ENCODE measurements around the gene MACROD2.

Gene MACROD2

DNA sequence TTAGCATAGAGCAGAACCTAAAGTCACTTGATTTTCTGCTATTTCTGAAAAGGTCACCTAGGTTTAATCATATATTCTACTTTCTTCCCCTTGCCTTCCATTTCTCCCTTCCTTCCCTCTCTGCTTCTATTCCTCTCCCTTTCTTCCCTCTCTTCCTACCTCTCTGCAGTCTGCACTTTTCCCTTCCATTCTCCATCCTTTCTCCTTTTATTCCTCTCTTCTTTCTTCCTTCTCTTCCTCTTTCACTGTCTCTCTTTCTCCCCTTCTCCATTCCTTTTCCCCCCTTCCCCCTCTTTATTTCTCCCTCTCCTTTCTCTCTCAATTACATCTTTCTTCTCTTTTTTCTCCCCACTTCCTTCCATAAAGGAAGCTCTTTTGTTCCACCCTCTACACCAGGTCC is 1391.9 kb downstream of the MACROD2 start:
- DNase-seq: no peak

GRCh38 chr20:15395457-15395856 is 1400.1 kb downstream of the MACROD2 start:
- no peak for DNase-seq

- no peak for DNase-seq
These were observed 1400.7 kb downstream of the MACROD2 start for GRCh38 chr20:15396026-15396425.

GRCh38 chr20:15396900-15397299 is 1401.6 kb downstream of the MACROD2 start:
- peak; percentile 42 for DNase-seq

- no peak for DNase-seq
These were observed 1404.5 kb downstream of the MACROD2 start for GRCh38 chr20:15399781-15400180.

DNA sequence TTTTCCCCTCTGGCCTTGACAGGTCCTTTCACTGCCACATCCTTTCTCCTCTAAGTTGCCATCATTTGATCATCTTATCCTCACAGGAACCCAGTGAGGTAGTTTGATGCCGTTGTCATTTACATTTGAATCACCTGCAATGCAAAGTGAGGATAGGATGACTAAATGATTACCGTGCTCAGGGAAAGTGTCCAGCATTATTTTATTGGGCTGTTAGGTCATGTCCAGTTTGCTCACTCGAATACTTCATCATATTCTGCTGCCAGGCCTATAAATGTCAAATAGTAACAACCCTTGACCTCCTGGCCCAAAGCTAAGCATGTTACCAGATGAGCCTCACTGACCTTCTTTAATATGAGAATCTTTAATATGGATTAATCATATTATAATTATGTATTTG is 1410.8 kb downstream of the MACROD2 start:
- DNase-seq: no peak

DNA sequence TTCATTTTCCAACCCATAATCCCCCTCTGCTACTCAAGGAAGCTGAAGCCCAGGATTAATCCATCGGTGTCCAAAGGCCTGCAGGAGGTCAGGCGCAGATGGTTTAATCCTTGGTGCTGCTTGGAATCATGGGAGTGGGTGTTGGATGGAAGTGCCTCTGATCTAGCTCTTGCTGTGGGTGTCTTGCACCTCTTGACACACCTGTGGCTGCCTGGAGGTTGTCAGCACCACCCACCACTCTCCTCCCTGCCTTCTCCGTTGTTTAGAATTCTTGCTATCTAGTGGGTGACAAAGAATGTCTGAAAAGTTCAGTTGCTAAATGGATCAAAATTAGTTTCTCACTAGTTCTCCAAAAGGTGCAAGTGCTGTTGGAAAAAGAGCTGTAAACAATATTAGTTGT is 1416.5 kb downstream of the MACROD2 start:
- DNase-seq: no peak

GRCh38 chr20:15415908-15416307 is 1420.6 kb downstream of the MACROD2 start:
- no peak for DNase-seq

GRCh38 chr20:15419856-15420255 is 1424.5 kb downstream of the MACROD2 start:
- no peak for DNase-seq

GRCh38 chr20:15422966-15423365 is 1427.7 kb downstream of the MACROD2 start:
- DNase-seq: no peak

DNA sequence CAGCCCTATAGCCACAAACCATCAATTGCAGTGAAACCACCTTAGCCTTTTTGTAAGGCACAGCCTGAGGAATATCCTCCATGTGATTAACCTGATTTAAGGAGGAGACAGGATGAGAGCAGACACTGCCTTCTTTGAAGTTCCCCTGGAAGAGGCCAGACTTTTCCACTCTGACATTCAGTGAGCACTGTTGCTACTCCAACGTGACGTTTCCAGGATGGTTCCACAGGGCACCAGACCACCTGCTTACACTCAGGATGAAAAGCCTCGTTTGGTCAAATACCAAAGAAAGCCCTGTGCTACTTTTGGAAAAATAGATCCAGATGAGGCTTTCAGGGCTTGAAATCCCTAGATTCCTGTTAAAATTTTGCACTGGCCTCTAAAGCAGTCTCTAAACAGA is 1444.2 kb downstream of the MACROD2 start:
- DNase-seq: no peak

GRCh38 chr20:15440049-15440820 is 1444.9 kb downstream of the MACROD2 start:
- DNase-seq: no peak

DNA sequence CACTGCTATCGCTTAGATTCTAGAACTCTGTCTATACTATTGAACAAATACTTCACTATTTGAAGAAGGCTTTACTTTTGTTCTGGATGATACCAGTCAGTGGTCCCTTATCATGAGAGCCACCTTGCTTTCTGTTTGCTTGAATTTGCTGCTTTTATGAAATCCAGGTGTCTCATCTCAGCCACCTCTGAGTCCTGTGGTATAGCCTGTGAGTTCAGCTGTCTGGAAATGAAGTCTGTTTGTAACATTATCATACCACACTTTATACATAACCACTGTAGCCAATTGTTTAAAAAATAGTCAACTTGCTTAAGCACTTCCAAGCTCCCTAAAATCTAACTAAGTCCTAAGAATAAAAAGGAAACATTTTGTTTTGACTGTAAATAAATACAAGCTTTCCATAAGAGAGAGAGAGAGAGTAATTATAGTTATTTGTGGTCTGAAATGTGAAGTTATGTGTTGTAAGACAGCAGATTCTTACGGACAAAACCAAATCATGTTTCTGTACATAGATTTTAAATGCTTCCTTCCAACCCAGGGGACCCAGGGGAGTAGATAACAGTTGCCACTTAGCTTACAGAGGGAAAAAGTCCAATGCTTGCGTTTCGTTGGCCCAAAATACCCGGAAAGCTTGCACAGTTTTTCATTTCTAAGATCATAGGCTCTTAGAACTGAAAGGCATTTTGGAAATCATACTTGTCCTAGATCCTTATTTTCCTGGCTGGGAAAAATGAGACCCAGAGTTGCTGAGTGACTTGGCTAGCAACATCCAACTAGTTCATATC is 1449.9 kb downstream of the MACROD2 start:
- no peak for DNase-seq

- DNase-seq: no peak
These were observed 1451.1 kb downstream of the MACROD2 start for GRCh38 chr20:15446373-15446772.

- no peak for DNase-seq
These were observed 1452.2 kb downstream of the MACROD2 start for GRCh38 chr20:15447549-15447948.

- DNase-seq: no peak
These were observed 1453.7 kb downstream of the MACROD2 start for GRCh38 chr20:15449061-15449460.

DNA sequence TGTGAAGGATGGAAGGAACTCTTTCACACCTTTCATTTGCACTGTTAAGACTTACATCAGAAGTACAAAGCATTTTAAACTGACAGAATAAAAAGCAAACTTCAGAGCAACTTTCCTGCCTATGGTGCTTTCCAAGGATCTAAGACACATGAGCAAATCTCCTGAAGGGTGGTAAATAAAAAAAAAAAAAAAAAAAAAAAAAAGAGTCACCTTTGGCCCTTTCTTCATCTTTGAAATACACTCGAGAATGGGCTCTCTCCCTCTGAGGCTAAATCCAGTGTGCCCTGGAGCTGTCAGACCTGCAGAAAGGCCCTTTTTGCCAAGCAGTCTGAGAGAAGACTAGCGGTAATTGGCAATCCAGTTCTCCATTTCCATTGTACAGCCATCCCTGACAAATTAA is 1455.9 kb downstream of the MACROD2 start:
- DNase-seq: no peak

- no peak for DNase-seq
These were observed 1460.0 kb downstream of the MACROD2 start for GRCh38 chr20:15455279-15455678.

DNA sequence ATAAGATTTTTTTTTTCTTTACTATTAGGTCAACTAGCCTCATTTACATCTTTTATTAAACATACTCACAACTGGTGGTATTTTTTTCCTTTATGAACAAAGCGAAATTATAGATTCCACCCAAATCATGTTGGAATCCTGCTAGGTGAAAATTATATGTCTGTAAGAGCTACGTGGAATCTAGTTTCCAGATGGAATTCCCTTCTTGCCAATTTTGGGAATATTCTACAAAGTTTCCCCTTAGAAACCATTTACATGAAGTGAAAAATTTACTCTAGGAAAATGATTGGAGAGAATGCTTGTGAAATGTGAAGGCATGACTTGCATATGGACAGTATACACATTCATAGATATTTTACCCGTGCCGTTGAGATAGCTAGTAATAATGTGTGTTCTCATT is 1466.6 kb downstream of the MACROD2 start:
- DNase-seq: no peak

DNA sequence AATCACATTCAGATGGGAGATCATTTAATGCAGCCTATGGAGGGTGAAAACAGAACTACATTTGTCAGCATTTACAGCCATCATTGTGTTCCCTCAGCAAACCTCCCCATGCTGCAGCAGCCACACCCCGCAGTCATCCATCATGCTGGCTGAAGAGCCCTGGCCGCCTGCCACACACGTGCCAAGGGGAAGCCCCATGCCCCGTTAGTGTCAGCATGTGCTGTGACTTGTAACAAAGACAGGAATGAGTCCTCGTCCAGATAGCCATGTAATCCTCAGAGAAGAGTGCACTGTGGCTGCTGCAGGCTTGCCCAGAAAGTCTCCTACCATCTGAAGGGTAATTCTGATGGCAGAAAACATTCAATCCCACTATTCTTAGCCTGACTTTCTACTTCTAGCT is 1480.2 kb downstream of the MACROD2 start:
- peak; percentile 43 for DNase-seq

DNA sequence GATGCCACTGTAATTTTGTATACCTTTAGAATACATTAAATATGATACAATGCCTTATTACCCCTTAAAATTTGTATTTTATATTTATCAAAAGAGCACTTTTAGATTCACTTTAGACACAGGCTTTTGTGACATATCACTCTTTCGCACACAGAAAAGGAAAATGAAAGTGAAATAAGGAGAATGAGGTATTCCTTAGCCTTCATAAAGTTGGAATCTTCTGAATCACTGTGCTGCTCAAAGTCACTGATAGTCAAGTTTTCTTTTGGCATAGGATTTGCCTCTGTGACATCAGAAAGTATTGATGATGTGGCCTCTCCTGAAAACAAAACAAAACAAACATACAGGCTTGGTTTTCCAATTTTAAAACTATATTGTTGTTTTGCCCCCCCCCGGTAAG is 1480.9 kb downstream of the MACROD2 start:
- DNase-seq: no peak

GRCh38 chr20:15476781-15477180 is 1481.5 kb downstream of the MACROD2 start:
- no peak for DNase-seq

DNA sequence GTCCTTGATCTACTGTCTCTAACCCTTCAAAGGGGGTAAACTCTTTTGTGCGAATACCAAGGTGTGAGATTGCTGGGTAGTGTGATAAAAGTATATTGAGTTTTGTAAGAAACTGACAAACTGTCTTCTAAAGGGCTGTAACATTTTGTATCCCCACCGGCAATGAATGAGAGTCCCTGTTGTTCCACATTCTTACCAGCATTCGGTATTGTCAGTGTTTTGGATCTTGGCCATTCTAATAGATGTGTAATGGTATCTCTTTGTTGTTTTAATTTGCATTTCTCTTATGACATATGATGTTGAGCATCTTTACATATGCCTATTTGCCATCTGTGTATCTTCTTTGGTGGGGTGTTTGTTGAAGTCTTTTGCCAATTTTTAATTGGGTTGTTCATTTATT is 1487.2 kb downstream of the MACROD2 start:
- peak; percentile 7 for DNase-seq

DNA sequence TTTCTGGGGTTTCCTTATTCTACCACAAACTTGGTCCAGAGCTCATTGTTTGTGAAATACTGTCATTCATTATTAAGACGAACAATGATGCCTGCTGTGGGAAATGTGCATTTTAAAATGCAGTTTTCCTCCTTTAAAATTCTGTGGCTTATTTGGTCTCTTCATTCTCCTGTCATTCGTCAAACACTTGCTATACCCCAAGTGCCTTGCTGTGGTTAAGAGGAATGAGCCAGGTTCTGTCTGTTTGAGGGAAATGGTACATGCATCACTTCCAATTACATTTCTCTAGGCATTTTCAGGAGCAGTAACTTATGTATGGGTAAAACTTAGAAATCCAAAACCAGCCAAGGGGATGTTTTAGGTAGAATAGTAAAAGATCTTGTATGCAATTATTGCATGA is 1490.2 kb downstream of the MACROD2 start:
- no peak for DNase-seq

Measured in fibroblast of skin of back (primary cell).